ENCODE data around the gene CDCA7. TPM values are rescaled to one million over a fixed set of nuclear protein-coding genes. Genes with fewer than 3 reads are reported as not detected.

Gene CDCA7
- polyA plus RNA-seq, 1 donor from 2014 or later = 0.27 TPM

DNA sequence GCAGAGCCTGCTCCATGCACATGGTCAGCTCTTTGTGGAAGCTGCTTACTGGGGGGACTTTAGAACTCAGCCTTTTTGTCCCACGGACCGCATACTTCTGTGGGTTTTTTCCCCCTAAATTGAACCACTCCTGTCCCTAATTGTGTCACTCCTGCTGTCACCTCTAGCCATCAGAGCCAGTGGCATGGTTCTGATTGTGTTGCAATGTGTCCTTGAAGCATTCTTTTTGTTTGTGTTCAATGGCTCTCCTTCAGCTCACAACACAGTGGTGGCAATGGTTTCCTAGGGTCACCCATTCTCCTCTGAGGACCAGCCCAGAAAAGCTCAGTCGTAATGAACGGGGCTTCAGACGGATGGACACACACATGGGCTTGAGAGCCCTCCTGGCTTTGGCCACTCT is 35.4 kb downstream of the CDCA7 start:
- Histone ChIP-seq H3K27me3 (ENCODE audit: insufficient read depth, low read depth, low read length) (no peaks in the 10 kb centered on the region), H3F3A (ENCODE audit: insufficient read depth, low read length, poor library complexity, severe bottlenecking) (no peaks in the 10 kb centered on the region), H2AFZ (ENCODE audit: low read depth, low read length) (no peak overlapping the region), H3K4me2 (ENCODE audit: low read length) (no peak overlapping the region), H3K27ac (ENCODE audit: low read length) (no peak overlapping the region), H3K9me2 (ENCODE audit: insufficient read depth, low read length) (no peaks in the 10 kb centered on the region), H4K20me1 (ENCODE audit: insufficient read depth) (no peaks in the 10 kb centered on the region), H3K9ac (ENCODE audit: low read length) (no peak overlapping the region), H3K4me3 (ENCODE audit: low read length) (no peak overlapping the region), H3K9me3 (ENCODE audit: low read length) (no peaks in the 10 kb centered on the region), H3K36me3 (ENCODE audit: insufficient read depth, low read length) (no peaks in the 10 kb centered on the region), H3K79me2 (replicated peaks; ENCODE audit: insufficient read depth, low read length) (no peaks in the 10 kb centered on the region)
- TF ChIP-seq POLR2AphosphoS5 (IDR thresholded peaks at IDR 0.05) (no peak), MXI1 (conservative IDR thresholded peaks at IDR 0.05; ENCODE audit: poor library complexity, severe bottlenecking) (no peak)

DNA sequence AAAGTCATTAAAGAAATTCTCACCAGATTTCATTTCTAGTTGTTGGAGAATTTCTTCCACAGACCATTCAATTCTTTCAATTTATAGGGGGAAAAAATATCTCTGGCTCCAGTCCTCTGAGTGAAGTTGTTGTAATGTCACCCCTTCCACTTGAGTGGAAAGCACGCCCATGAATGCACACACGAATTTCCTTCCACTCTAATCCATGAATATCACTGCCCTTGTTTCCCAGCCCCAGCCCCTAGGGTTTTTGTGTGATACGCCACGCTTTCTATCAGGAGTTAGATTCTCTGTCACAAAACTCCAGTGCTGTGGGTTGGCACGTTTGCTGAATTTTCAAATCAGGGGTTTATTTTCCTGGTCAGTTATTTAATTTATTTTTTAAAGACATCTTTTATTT is 38.1 kb downstream of the CDCA7 start:
- no peak for TF ChIP-seq SMC3 (conservative IDR thresholded peaks at IDR 0.05; ENCODE audit: poor library complexity)
- TF ChIP-seq MXI1 (conservative IDR thresholded peaks at IDR 0.05; ENCODE audit: poor library complexity, severe bottlenecking) = no peak
- no peak for TF ChIP-seq EZH2 (IDR thresholded peaks at IDR 0.05; ENCODE audit: borderline replicate concordance, insufficient read depth, low read length, poor library complexity, severe bottlenecking)
- Histone ChIP-seq H3K27me3 (ENCODE audit: insufficient read depth, low read depth, low read length) (no peaks in the 10 kb centered on the region), H3K79me2 (replicated peaks; ENCODE audit: insufficient read depth, low read length) (no peaks in the 10 kb centered on the region), H3K27ac (ENCODE audit: low read length) (no peak overlapping the region), H3K9me2 (ENCODE audit: insufficient read depth, low read length) (no peaks in the 10 kb centered on the region), H2AFZ (ENCODE audit: low read depth, low read length) (no peak overlapping the region), H3K9ac (ENCODE audit: low read length) (no peak overlapping the region), H3F3A (ENCODE audit: insufficient read depth, low read length, poor library complexity, severe bottlenecking) (no peaks in the 10 kb centered on the region), H3K4me2 (ENCODE audit: low read length) (no peak overlapping the region), H4K20me1 (ENCODE audit: insufficient read depth) (no peaks in the 10 kb centered on the region), H3K9me3 (ENCODE audit: low read length) (no peaks in the 10 kb centered on the region), H3K4me3 (ENCODE audit: low read length) (no peak overlapping the region), H3K36me3 (ENCODE audit: insufficient read depth, low read length) (no peaks in the 10 kb centered on the region)

DNA sequence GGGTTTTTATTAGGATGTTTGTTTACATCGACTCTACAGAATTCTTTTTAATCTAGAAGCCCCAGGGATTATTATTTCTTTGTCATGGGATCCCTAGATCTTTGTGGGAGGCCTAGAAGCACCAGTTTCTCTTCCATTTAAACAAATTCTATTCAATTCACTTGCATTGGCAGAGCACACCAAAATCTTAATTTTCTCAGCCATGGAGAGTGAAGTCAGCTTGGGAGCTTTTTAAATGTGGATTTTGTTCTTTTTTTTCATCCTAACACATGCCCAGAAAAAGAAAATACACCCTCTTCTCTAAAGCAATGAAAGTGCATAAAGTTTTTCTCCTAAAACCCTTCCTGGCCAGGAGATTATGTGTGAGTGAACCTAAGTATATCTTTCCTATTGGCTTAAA is 38.5 kb downstream of the CDCA7 start:
- Histone ChIP-seq H3K27me3 (ENCODE audit: insufficient read depth, low read depth, low read length) (no peaks in the 10 kb centered on the region), H2AFZ (ENCODE audit: low read depth, low read length) (no peak overlapping the region), H3K9ac (ENCODE audit: low read length) (no peak overlapping the region), H3F3A (ENCODE audit: insufficient read depth, low read length, poor library complexity, severe bottlenecking) (no peaks in the 10 kb centered on the region), H3K4me3 (ENCODE audit: low read length) (no peak overlapping the region), H3K4me2 (ENCODE audit: low read length) (no peak overlapping the region), H3K27ac (ENCODE audit: low read length) (no peak overlapping the region), H3K36me3 (ENCODE audit: insufficient read depth, low read length) (no peaks in the 10 kb centered on the region), H3K79me2 (replicated peaks; ENCODE audit: insufficient read depth, low read length) (no peaks in the 10 kb centered on the region), H3K9me2 (ENCODE audit: insufficient read depth, low read length) (no peaks in the 10 kb centered on the region), H4K20me1 (ENCODE audit: insufficient read depth) (no peaks in the 10 kb centered on the region), H3K9me3 (ENCODE audit: low read length) (no peaks in the 10 kb centered on the region)
- TF ChIP-seq EP300 (conservative IDR thresholded peaks at IDR 0.05; ENCODE audit: poor library complexity, severe bottlenecking) (no peak), TAF1 (IDR thresholded peaks at IDR 0.05; ENCODE audit: low read depth) (no peak), MXI1 (conservative IDR thresholded peaks at IDR 0.05; ENCODE audit: poor library complexity, severe bottlenecking) (no peak), POLR2AphosphoS5 (IDR thresholded peaks at IDR 0.05) (no peak)
- TF ChIP-seq, protein P1, sequence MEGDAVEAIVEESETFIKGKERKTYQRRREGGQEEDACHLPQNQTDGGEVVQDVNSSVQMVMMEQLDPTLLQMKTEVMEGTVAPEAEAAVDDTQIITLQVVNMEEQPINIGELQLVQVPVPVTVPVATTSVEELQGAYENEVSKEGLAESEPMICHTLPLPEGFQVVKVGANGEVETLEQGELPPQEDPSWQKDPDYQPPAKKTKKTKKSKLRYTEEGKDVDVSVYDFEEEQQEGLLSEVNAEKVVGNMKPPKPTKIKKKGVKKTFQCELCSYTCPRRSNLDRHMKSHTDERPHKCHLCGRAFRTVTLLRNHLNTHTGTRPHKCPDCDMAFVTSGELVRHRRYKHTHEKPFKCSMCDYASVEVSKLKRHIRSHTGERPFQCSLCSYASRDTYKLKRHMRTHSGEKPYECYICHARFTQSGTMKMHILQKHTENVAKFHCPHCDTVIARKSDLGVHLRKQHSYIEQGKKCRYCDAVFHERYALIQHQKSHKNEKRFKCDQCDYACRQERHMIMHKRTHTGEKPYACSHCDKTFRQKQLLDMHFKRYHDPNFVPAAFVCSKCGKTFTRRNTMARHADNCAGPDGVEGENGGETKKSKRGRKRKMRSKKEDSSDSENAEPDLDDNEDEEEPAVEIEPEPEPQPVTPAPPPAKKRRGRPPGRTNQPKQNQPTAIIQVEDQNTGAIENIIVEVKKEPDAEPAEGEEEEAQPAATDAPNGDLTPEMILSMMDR (IDR thresholded peaks at IDR 0.05; ENCODE audit: poor library complexity, severe bottlenecking) = no peak

DNA sequence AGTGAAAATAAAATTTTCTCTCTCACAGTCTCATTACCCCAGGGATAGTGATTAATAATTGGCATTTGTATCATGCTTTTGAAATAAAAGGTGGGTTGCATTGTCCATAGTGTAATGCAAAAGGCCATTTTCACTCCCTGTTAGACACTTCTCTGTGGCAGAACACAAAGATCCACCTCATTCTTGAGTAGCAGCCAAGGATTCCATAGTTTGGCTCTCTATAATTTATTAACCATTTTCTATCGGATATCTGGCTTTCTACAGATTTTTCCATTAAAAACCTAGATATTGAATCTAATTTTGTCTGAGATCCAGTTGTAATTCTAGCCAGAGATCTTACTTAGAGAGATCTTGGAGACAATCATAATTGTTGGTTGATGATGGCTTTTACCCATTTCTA is 39.0 kb downstream of the CDCA7 start:
- Histone ChIP-seq H3K4me2 (ENCODE audit: low read length) (no peak overlapping the region), H2AFZ (ENCODE audit: low read depth, low read length) (no peak overlapping the region), H3K9me2 (ENCODE audit: insufficient read depth, low read length) (no peaks in the 10 kb centered on the region), H4K20me1 (ENCODE audit: insufficient read depth) (no peaks in the 10 kb centered on the region), H3F3A (ENCODE audit: insufficient read depth, low read length, poor library complexity, severe bottlenecking) (no peaks in the 10 kb centered on the region), H3K9me3 (ENCODE audit: low read length) (no peaks in the 10 kb centered on the region), H3K36me3 (ENCODE audit: insufficient read depth, low read length) (no peaks in the 10 kb centered on the region), H3K9ac (ENCODE audit: low read length) (no peak overlapping the region), H3K27me3 (ENCODE audit: insufficient read depth, low read depth, low read length) (no peaks in the 10 kb centered on the region), H3K4me3 (ENCODE audit: low read length) (no peak overlapping the region), H3K27ac (ENCODE audit: low read length) (no peak overlapping the region), H3K79me2 (replicated peaks; ENCODE audit: insufficient read depth, low read length) (no peaks in the 10 kb centered on the region)
- TF ChIP-seq EZH2 (IDR thresholded peaks at IDR 0.05; ENCODE audit: borderline replicate concordance, insufficient read depth, low read length, poor library complexity, severe bottlenecking) = no peak
- TF ChIP-seq SMC3 (conservative IDR thresholded peaks at IDR 0.05; ENCODE audit: poor library complexity) = no peak
- no peak for TF ChIP-seq TAF1 (IDR thresholded peaks at IDR 0.05; ENCODE audit: low read depth)
- no peak for TF ChIP-seq RAD21 (conservative IDR thresholded peaks at IDR 0.05)
- no peak for TF ChIP-seq EP300 (conservative IDR thresholded peaks at IDR 0.05; ENCODE audit: poor library complexity, severe bottlenecking)
- TF ChIP-seq, protein P1 (IDR thresholded peaks at IDR 0.05; ENCODE audit: poor library complexity, severe bottlenecking) = no peak
- TF ChIP-seq, protein P2, sequence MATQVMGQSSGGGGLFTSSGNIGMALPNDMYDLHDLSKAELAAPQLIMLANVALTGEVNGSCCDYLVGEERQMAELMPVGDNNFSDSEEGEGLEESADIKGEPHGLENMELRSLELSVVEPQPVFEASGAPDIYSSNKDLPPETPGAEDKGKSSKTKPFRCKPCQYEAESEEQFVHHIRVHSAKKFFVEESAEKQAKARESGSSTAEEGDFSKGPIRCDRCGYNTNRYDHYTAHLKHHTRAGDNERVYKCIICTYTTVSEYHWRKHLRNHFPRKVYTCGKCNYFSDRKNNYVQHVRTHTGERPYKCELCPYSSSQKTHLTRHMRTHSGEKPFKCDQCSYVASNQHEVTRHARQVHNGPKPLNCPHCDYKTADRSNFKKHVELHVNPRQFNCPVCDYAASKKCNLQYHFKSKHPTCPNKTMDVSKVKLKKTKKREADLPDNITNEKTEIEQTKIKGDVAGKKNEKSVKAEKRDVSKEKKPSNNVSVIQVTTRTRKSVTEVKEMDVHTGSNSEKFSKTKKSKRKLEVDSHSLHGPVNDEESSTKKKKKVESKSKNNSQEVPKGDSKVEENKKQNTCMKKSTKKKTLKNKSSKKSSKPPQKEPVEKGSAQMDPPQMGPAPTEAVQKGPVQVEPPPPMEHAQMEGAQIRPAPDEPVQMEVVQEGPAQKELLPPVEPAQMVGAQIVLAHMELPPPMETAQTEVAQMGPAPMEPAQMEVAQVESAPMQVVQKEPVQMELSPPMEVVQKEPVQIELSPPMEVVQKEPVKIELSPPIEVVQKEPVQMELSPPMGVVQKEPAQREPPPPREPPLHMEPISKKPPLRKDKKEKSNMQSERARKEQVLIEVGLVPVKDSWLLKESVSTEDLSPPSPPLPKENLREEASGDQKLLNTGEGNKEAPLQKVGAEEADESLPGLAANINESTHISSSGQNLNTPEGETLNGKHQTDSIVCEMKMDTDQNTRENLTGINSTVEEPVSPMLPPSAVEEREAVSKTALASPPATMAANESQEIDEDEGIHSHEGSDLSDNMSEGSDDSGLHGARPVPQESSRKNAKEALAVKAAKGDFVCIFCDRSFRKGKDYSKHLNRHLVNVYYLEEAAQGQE (IDR thresholded peaks at IDR 0.05; ENCODE audit: borderline replicate concordance) = no peak
- TF ChIP-seq MXI1 (conservative IDR thresholded peaks at IDR 0.05; ENCODE audit: poor library complexity, severe bottlenecking) = no peak
- TF ChIP-seq POLR2AphosphoS5 (IDR thresholded peaks at IDR 0.05) = no peak
